Adrenal gland (tissue), 5 donors: Measurements from ENCODE around the gene PCNX2.

Source experiments
- CTCF ChIP-seq, 6 experiments: fragments of 450-650 bp in 4 of 6; fragments of 200-600 bp in 2 of 6; sonication (generic) in 1 of 6; IDR thresholded peaks; 1 replicate in 5 of 6; 2 replicates in 1 of 6; pipeline versions ENCODE4 v1.5.1 to v1.8.0; 2016 to 2021; ENCODE audit warnings: antibody characterized with exemption in 6 of 6, mild to moderate bottlenecking in 2 of 6, moderate library complexity in 1 of 6
- POLR2A ChIP-seq, 2 donors: fragments of 450-650 bp; IDR thresholded peaks; one replicate each; pipeline ENCODE4 v1.6.1; 2017; ENCODE audit warnings: antibody characterized with exemption in 2 of 2, mild to moderate bottlenecking in 2 of 2, moderate library complexity in 1 of 2
- donor health status: DM: no; HTN: no; CAD: no.

GRCh38 chr1:233323718-233324117 lies 28.2 kb upstream of the PCNX2 start:
- TF ChIP-seq CTCF (IDR thresholded peaks at IDR 0.05) (no peak), POLR2A (IDR thresholded peaks at IDR 0.05) (no peak)
